GM12875 (cell line): Measurements from ENCODE around the gene CCDC183.
A peak's percentile ranks its signal among the peaks of the same experiment; 100 is the strongest.

ENCODE experiments used
- H3K4me3 ChIP-seq: one replicate; pipeline ENCODE4 v1.5.1; 2011; ENCODE audit warnings: low read depth, low read length, control low read depth
- CTCF ChIP-seq: IDR thresholded peaks from 2 replicates; pipeline ENCODE4 v1.5.1; 2011; ENCODE audit warnings: low read depth, mild to moderate bottlenecking, control low read depth, inconsistent platforms, low read length, moderate library complexity, borderline replicate concordance; ENCODE audit not compliant: insufficient read depth

The CCDC183 gene

GRCh38 chr9:136769710-136770191, 26.4 kb upstream of the CCDC183 start:
- no peak overlapping the region for H3K4me3 ChIP-seq

GRCh38 chr9:136771907-136772415, 24.2 kb upstream of the CCDC183 start:
- no peak overlapping the region for H3K4me3 ChIP-seq
- no peak for TF ChIP-seq CTCF

More at GRCh38 chr9:136769710-136770191, 26.4 kb upstream of the CCDC183 start:
- peak; percentile 77 for TF ChIP-seq CTCF

- H3K4me3 ChIP-seq: no peak overlapping the region
- no peak for TF ChIP-seq CTCF
Measured at GRCh38 chr9:136773386-136774044, 22.6 kb upstream of the CCDC183 start.

GRCh38 chr9:136774416-136775045, 21.6 kb upstream of the CCDC183 start:
- no peak for TF ChIP-seq CTCF

GRCh38 chr9:136775191-136775590, 20.9 kb upstream of the CCDC183 start:
- no peak overlapping the region for H3K4me3 ChIP-seq
- TF ChIP-seq CTCF: no peak

More at GRCh38 chr9:136774416-136775045, 21.6 kb upstream of the CCDC183 start:
- no peak overlapping the region for H3K4me3 ChIP-seq

- TF ChIP-seq CTCF: no peak
- H3K4me3 ChIP-seq: no peak overlapping the region
Measured at GRCh38 chr9:136776947-136777346, 19.2 kb upstream of the CCDC183 start.
